GM19463 (cell line): ENCODE data around the gene ERC2.
A peak's percentile ranks its signal among the peaks of the same experiment; 100 is the strongest.

Experiments used
- ATAC-seq: cut with Tn5 transposase; IDR thresholded peaks from one replicate; pipeline ENCODE4 v1.9.1; 2021; ENCODE audit warnings: mild to moderate bottlenecking, moderate library complexity; ENCODE audit not compliant: unreplicated experiment

ERC2 gene

DNA sequence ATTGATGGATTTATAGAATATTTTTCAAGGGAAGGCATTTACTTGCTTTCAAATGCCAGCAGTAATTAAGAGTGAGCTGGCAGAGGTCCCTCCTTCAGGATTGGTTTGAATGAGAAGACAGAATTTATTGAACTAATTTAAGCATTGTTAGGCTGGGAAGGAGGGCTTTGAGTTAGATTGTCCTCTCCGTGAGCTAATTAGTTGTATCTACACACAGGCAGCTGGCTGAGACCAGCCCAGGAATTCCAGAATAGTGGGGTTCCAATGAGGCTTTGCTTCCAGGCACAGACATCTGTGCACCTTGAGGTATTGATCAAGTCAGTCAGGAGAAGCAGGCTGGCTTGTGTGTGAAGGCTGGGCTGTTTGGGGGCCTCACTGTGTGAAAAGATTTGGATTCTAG is 857.1 kb downstream of the ERC2 start:
- ATAC-seq, result no peak

DNA sequence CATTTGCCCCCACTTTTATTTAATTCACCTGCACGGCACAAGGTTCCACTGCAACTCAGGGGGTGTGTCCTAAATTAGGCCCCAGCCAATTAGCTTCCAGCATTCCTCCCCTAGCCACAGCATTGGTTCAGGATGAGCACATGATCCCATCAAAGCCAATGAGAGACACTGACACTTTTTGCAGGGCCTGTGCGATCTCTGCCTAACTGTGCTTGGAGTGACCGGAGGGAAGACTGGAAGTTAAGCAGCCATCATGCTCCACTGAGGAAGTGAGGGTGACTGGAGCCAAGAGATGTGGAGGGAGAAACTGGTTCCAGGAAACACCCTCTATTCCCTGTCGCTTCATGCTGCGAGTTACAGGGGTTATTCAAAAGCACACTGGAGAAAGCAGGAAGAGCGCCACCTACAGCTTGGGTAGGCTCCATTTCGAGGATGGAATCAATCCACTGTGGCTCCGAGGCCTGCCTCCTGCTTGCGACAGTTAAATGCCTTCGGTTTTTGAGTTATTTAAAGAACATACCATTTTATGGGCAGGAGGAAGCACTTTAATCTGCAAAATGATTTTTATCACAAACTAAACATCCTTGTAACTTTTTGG is 858.9 kb downstream of the ERC2 start:
- ATAC-seq, result no peak

DNA sequence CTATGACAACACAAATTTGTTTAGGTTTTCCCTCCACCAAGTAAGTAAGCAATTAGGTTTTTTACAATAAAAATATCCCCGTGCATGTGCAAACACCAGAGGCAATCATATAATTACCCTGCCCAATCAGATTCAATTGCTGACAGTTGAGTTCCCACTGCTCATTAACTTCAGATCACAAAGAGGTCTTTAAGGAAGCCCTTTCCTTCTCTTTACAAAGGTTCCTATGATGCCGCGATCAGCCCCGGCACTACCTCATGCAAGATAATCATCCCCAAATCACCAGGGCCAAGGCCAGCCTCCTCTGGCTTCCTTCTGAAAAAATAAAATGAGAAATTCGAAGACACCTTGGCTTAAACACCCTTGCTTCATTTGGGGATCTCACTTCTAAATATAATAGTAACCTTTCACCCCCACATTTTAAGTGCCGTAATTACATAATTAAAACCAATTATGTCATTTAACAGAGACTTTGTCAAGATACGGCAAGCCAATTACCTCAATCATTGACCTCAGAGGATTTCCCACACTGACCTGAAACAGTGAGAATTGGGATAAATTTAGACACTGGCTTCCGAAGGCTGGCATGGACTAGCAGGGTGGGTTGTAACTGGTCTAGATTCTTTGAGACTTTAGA is 859.8 kb downstream of the ERC2 start:
- no peak for ATAC-seq

DNA sequence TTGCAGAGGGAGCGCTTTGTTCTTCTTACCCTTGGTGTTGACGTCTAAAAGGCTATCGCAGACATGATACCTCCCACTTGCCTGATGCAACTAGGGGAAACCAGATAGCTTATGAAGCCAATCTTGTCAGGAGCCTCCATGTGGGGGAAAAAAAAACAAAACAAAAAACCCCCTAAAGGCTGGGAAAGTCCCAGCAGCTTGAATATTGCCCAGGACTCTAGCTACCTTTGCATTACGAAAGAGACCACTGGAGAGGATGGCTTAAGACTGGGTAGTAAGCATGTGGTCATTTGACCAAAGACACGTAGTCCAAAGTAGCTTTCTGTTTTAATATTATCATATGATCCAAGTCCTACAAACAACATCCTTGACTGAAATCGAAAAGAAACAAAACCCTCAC is 860.4 kb downstream of the ERC2 start:
- ATAC-seq, result peak; percentile 93

DNA sequence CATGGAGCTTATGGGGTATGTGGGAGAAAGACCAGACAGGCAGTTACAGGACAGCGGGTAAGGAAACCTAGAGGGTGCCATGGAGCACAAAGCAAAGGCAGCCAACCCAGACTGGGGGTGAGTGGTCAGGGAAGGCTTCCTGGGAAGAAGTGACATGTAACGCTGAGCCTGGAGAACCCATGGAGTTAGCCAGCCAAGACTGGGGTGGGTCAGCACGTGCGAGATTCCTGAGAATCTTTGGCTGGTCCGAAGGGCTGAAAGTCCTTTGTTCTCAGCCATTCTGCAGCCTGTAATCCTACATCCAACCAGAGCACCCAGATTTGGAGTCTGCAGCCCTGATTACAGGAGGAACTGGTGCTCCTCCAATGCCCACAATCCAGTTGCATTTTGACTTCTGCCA is 861.1 kb downstream of the ERC2 start:
- no peak for ATAC-seq

DNA sequence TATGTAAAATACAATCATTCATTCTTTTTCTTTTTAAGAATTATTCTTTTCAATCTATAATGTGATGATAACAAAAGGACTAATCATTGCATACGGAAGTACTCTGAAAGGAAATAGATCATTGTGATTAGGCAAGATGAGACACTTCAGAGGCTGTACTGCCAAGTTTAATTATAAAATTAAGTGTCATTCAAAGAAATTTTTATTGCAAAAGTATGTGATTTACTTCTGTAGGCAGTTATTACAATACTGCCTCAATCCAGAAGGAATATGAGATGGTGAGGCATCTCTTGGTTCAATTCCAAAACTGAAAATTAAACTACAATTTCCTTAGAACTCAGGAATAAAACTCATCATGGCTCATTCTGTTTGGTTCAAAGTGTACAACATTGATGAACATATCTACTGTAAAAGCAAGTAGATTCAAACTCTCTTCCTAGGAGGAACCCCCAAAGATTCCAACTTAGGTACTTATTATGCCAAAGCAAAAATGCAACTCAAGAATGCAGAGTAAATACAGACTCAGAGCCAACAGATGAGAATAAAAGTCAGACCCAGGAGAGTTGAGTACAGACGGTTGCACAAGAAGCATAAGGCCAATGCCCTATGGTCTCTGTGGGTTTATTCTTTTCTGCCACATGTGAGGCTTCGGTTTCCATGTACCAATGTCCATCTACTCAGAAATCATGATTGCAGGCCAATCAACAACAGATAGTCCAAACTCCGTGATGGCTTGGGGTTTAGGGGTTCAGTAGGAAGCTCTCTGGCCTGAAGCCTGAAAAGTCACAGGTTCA is 862.6 kb downstream of the ERC2 start:
- ATAC-seq, result no peak

DNA sequence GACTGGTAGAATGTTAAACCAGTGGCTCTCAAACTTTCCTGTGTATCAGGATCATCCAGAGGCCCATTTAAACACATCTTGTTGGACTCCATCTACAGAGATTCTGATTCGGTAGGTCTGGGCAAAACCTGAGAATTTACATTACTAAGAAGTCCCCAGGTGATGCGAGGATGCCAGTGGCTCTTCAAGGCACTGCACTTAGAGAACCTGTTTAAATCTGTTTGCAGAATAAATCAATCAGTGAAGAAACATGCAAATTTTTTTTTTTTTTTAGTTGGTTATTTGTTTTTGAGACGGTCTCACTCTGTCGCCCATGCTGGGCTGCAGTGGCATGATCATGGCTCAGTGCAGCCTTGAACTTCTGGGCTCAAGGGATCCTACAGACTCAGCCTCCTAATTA is 863.4 kb downstream of the ERC2 start:
- no peak for ATAC-seq

DNA sequence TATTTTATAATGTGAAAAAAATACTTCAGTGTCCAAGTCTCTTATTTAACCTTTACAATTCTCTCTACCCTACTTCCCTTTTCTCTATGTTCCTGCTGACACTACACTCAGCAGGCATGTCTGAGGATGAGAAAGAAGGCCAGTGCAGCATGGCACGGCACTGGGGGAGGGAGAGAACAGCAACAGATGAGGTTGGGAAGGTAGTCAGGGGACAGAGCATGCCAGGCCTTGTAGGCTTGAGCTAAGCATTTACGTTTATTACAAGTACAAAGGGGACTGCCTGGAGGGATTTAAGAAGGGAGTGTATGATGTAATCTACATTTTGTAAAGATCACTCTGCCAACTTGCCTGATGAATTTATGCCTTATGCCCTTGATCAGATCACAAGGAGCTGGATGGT is 863.9 kb downstream of the ERC2 start:
- no peak for ATAC-seq

DNA sequence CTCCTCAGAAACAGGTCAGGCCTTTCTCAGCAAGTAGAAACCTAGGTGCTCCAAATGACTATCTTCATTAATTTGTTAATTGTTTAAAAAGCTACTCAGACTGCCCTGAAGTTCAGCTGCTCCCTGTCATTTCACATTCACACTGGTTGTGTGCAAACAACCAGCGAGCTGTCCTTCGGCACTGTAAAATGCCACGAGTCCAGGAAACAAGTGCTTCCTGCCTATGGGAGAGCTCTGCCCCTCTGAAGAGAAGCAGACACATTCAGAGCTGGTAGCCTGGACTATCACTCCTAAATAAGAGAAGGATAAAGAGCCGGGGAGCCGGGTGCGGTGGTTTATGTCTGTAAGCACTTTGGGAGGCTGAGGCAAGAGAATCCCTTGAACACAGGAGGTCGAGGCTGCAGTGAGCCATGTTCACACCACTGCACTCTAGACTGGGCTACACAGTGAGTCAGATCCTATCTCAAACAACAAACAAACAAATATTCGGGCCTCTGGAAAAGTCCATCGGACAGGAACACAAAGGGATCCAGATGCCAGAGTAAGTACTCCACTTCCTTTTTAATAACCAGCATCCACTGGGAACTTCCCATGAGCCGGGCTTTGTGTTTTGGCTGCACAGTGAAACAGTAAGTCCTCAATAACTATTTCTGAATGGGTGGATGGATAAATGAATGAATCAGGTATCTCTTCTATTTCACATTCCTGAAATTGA is 866.7 kb downstream of the ERC2 start:
- ATAC-seq, result no peak

DNA sequence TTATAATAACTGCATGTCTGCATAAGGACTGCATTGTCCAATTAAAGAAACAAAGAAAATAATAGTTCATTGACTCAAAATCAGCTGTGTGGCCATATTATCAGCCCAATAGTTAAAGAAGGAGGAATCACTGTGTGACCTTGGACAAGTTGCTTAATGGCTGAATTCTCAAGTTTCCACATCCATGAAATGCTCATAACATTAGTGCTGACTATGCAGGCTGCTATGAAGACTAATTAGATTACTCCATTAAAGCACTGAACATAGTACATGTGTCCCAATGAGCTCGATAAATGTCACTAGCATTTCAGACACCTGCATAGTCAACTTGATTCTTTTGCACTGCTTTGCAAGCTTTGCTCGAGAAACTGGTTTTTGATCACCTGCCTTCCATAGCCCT is 870.0 kb downstream of the ERC2 start:
- ATAC-seq, result no peak

DNA sequence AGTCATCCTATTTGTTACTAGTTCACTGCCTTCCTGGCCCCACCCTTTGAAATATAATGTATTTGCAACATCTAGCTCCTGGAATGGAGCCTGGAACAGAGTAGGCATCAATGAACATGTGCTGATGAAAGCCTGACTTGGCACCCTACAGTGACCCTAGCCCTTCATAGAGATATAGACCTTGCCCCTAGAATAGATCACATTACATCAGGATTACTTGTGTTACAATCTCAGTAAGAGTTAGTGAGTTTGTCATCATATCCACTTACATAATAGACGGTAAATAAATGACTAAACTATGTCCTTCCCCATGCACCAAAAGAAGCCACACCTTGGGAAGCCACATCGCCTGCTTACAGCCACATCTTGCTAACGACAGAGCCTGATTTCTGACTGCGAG is 870.6 kb downstream of the ERC2 start:
- ATAC-seq, result no peak

DNA sequence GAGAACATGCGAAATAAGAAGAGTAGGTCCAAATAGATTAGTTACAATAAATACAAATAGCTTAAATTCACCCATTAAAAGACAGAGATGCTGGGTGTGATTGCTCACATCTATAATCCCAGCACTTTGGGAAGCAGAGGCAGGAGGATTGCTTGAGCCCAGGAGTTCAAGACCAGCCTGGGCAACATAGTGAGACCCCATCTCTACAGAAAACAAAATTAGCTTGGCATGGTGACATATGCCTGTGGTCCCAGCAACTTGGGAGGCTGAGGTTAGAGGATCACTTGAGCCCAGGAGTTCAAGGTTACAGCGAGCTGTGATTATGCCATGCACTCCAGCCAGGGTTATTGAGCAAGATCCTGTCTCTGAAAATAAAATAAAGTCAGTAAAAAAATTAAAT is 872.1 kb downstream of the ERC2 start:
- no peak for ATAC-seq

DNA sequence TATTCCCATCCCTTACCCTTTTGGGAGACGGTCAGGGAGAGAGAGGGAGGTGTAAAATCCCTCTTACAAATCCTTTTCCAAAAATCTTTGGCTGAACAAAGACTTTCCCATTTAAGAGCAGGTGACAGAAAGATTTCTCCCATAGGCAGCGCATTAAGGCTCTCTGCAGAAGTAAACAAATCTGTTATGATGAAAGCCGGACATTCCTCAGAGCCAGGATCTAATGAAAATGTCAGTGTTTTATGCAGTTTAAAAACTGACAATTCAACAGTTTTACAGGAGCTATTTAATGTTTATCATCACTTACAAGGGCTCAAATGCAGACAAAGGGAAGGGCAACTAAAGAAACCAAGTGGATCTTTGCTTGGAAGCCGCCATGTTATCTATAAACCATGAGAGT is 872.8 kb downstream of the ERC2 start:
- no peak for ATAC-seq

DNA sequence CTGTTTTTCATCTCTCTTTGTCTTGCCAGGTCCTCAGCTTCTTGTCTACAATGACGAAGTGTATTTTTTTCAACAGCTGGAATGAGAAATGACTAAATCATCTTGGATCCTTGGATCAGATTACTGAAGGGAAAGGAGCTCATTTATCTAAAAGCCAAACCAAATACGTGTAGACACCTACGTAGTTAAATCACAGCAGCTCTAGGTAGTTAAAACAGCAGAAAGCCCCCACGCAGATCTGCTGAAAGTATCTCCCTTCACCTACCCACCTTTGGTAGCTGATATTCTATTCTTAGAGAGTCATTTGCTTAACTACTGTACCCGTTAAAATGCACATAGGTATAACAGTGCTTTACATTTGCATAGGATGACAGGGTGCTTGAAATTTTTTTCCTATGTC is 875.7 kb downstream of the ERC2 start:
- no peak for ATAC-seq

DNA sequence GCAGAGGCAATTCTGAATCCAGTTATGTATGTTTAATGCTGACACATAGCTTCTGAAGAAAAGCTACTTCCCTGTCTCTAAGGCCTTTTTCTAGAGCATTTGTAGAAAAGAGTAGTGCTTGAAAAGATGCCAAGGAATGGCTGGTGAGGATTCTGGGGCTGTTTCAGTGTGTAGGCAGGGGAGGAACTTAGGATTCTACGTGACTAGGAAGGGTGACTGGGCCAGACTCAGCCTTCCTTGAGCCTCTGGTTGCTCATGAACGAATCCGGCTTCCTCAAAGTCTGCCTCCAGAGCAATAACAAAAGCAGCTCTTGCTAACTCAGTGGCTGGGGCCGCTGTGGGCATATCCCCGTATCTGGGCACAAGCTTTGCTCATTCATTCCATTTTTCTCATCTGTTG is 876.4 kb downstream of the ERC2 start:
- ATAC-seq, result no peak

DNA sequence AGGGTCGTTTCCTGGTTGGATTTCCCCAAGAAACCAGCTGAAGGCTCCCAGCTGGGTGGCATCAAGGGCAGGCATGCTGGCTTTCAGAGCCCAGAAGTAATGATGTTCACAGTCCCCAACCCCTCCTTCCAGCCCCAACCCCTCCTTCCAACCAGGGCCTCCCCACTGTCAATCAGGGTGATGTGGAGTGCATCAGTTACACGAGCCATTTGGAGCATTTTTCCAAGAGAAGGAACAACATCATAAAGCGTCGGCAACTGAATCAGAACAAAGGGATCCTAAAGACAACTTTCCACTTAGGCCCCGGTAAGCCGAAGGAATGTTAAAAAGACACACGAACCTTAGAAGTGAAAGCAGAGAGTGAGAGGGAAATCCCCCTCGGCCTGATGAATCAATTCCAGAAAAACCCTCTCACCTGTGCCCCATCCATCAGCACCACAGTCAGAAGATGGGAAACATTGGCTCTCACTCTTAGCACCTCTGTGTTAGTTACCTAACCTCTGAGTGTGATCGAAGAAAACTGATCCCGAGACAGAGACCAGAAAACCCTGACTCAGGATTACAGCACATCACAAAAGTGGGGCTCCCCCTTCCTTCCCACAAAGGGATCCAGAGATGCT is 880.0 kb downstream of the ERC2 start:
- ATAC-seq, result no peak

DNA sequence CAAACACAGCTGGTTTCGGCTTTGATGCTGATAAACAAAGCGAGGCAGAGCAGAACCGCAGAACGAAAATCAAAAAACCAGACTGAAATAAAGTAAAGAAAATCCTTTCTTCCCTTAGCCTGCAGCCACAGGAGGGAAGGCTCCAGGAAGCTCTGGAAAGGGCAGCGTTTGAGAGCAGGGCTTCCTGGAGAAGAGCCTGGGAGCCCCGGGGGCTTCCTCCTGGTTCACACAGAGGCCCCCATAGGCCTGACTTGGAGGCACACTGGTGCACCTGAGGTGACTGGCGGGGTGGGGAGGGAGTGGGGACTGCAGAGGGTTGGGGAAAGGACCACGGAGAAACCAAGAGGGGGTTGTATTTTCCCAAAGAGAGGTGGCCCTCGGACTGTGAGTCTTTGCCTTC is 882.4 kb downstream of the ERC2 start:
- ATAC-seq, result no peak

DNA sequence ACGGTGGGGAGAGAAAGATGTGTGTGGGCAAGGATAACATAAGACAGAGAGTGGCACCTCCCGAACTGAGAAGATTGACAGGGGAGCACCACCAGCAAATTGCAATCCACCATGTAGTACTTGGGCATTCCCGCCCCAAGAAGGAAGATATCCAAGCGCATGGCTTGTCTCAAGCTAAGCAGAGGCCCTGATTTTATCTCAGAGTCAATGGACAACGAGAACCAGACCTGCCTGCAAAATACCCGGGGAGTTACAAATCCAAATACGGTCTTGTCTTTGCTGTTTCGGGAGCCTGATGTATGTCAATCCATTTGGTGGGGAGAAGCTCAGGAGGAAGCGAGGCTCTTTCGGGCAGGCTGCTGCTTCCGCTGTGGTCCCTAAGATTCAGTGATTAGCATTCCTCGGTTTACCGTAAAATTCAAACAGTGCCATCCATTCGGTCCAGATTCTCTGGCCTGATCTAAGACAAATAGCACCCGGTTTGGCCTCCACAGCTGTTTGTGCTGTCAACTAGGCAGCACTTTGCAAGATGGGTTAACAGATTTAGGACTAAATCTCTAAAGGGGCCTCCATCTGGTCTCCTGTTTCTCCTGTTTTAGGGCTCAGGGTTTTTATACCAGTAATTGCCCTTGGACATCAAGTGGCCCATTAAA is 883.4 kb downstream of the ERC2 start:
- ATAC-seq, result no peak

DNA sequence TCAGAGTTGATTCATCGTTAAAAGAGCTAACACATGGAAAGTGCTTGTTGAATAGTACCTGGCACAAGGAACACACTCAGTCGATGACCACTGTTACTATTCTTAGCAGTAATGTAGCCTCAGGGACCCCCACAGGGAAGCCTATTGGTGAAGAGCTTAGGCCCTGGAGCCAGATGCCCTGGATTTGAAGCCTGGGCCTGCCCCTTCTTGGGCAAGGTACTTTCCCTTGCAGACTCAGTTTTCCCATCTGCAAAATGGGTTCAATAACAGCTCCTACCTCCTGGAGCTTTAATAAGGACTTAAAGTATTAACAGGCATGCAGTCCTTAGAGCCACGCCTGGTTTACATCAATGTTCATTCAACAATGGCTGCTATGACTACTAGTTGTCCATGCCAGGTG is 884.2 kb downstream of the ERC2 start:
- ATAC-seq, result no peak

DNA sequence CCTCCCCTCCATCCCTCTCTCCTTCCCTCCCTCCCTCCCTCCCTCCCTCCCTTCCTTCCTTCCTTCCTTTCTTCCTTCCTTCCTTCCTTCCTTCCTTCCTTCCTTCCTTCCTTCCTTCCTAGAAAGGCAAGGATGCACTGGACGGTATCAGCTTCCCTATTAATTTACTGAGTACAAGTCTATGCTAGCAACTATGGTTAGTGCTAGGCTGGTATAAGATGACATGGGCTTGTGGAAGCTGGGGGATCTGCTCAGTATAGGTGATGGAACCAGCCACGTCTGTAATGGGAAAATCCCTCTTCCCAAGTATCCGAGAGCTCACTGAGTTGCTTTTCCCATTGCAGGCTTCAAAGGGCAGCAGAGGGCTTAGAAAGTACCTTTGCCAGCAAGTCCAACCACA is 884.8 kb downstream of the ERC2 start:
- no peak for ATAC-seq

DNA sequence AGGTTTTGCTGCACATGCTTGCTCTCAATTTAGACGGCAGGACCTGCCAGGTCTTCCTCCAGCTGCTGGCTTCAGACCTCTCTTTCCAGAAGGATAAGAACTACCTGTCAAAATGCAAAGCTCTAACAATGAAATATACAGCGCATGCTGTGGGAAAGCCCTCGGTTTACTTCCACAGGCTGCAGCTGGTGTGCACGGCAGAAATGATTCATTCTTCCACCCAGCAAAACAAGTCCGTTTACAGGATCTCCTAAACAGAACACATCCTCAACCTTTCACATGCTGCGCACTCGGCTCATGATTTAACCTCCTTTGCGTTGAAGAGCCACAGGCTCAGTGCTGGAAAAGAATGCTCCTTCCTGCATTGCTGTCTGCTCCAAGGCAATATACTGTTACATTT is 888.8 kb downstream of the ERC2 start:
- ATAC-seq, result no peak
